LNCAP (cell line): ENCODE data around the gene TMEM108.

Source experiments
- CTCF ChIP-seq: fragments of 450-650 bp; IDR thresholded peaks from 2 replicates; pipeline ENCODE4 v1.5.1; 2017; ENCODE audit warnings: mild to moderate bottlenecking

The TMEM108 gene

GRCh38 chr3:133210656-133211055 is 172.5 kb downstream of the TMEM108 start:
- TF ChIP-seq CTCF = no peak

GRCh38 chr3:133211449-133211848 is 173.3 kb downstream of the TMEM108 start:
- no peak for TF ChIP-seq CTCF

GRCh38 chr3:133211856-133212255 is 173.7 kb downstream of the TMEM108 start:
- TF ChIP-seq CTCF = no peak

GRCh38 chr3:133213937-133214336 is 175.7 kb downstream of the TMEM108 start:
- no peak for TF ChIP-seq CTCF

GRCh38 chr3:133227813-133228212 is 189.6 kb downstream of the TMEM108 start:
- no peak for TF ChIP-seq CTCF

- TF ChIP-seq CTCF = no peak
These were observed 192.0 kb downstream of the TMEM108 start for GRCh38 chr3:133230195-133230594.

GRCh38 chr3:133236901-133237300 is 198.7 kb downstream of the TMEM108 start:
- no peak for TF ChIP-seq CTCF

- TF ChIP-seq CTCF = no peak
These were observed 199.2 kb downstream of the TMEM108 start for GRCh38 chr3:133237380-133237779.
